HG03342 (cell line): ENCODE measurements around the gene MBP.

Source experiments
- ATAC-seq: cut with Tn5 transposase; IDR thresholded peaks from one replicate; pipeline ENCODE4 v1.9.1; 2021; ENCODE audit warnings: mild to moderate bottlenecking, moderate library complexity; ENCODE audit not compliant: unreplicated experiment

MBP gene

DNA sequence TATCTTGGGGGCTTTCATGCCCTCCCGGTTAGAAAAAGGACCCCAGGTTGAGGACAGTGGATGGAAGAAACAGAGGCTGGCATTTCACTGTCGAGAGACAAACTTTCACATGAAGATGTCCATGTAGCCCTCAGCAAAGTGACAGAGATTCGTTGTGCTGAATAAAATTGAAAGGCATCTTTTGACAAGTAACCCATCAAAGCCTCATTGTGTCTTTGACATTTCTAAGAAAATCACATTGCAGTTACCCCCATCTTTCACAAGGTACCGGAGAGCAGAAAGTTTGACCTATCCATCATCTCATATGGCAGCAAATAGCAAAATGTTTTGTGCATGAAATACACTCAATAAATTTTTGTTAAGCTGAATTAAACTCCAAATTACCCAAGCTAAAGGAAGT lies 2.0 kb upstream of the MBP start:
- ATAC-seq: no peak

DNA sequence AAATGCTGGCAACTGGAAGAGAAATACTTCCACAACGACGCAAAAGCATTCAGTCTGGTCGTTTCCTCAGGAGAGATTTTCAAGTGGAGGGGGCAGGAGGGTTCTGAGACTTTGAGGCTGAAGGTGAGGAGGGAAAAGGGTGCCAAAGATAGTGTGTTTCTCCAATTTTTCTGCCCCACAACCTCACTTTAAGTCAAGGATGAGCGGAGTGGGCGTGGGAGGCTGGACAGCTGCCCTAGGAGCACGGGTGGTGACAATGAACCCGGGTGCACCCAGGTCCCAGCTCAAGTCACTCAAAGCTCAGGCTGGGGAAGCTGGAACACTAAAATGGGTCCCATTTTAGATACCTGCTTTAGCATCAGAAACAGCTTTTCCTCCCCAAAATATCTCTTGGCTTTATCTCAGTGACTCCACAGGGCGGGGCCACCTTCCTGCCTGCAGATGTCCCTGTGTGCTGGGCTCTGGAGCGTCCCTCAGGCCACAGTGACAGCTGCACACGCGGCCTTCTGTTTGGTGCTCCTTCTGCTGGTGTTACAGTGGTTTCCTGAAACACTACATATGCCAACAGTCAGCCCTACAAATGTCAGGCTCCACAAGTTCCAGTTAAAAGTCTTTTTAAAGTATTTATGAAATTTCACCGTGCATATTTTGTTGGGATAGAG lies 1.4 kb upstream of the MBP start:
- ATAC-seq: no peak

GRCh38 chr18:77133051-77133834 lies 660 bp upstream of the MBP start:
- ATAC-seq: no peak

- ATAC-seq: peak; percentile 42
These were observed 773 bp downstream of the MBP start for GRCh38 chr18:77131652-77132368.

GRCh38 chr18:77131100-77131651 lies 1.4 kb downstream of the MBP start:
- ATAC-seq: peak; percentile 9

GRCh38 chr18:77130229-77131099 lies 2.1 kb downstream of the MBP start:
- ATAC-seq: no peak

DNA sequence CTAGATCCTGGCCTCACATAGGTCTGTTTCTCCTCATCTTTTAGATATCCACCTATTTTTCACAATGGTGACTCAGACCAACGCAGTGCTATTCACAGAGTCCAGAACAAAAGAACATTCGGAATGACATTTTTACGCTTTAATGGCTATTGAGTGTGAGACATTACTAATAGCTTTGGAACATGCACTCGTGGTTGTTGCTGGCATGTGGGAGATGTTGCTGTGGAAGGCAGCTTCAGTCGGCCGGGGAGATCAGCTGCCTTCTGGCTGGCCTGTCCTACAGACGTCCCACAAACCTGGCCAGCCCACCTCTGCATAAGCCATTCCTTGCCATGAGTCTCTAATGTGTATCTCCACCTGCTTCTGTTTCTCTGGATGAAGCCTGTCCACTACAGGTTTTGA lies 3.4 kb downstream of the MBP start:
- no peak for ATAC-seq

- peak; percentile 34 for ATAC-seq
These were observed 4.6 kb downstream of the MBP start for GRCh38 chr18:77127769-77128671.

GRCh38 chr18:77124452-77124922 lies 8.1 kb downstream of the MBP start:
- peak; percentile 53 for ATAC-seq

DNA sequence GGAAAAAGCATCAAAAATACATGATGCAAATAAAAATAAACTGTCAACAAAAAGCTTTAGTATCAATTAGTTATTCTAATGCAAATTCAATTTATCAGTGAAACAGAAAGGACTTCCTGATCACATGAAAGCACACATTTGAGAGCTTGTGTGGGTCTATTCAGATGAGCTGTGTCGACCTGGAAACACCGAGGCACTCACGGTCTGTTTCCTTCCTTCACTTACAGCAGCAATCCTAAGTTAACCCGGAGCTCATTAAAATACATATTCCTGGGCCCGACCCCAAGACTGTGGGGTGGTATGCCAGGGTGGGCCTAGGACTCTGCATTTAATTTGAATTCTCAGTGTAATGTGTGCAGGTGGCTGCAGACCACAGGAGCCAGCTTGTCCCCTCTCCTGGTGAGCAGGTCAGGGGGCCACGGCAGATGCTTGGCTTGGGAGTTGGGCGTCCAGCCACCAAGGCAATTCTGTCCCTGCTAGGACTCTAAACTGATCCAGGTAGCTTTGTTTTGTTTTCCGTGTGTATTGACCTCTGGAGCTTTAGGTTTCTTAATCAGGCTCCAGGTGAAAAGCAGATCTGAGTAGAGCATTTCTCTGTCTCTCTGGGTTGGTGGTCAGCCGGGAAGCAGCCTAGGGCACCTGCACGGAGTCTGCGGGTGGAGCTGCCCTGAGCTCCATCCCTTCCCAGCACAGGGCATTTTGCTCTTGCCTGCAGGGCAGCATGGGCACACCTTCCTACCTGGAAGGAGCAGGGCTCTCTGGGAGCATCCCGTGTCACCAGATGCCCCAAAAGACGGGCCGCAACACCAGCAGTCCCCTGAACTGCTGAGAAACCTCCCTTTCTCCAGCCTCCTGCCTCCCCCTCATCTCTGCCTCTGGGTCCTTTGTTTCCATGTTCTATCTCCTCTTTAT lies 9.0 kb downstream of the MBP start:
- no peak for ATAC-seq

DNA sequence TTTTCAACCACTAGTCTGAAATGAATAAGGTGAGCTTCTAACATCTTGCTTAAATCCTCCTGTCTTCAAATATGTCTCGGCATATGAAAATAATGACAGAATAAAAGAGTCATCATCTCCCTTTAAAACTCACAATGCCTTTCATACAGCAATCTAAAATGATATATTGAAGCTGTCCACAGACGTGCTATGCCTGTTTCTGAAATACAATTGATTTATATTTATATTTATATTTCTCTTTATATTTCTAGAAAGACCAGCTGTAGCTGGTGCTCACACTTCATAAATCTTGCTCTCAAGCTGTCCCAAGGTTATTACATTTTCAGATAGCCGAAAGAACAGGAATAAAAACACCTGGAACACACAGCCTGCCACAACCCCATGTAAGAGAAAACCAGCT lies 11.1 kb downstream of the MBP start:
- no peak for ATAC-seq

DNA sequence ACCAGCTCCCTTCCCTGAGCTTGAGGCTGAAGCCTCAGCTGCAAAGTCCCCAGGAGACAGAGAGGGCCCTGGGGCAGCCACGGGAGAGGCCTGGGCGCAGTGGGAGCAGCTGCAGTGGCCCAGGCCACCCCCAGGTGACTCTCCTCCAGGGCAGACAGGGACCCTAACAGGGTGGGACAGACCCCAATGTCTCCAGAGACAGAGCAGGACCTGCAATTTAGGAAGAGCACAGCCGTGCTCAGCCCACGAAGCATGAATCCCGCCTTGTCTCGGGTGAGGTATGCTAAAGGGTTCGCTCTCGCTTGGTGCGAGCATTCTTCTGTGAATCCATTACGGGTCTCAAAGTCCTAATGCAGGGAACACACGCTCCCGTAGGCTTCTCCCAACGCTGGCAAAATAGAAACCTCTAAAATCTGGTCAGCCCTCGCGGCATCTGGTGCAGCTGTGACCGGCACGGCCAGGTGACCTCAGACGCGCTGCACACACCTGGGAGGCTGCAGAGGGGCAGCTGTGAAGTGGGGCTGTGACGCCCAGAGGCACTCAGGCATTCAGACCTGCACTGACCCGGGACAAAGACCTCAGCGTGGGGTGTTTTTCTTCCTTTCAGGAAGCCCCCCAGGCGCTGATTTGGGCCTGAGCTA lies 12.6 kb downstream of the MBP start:
- no peak for ATAC-seq

DNA sequence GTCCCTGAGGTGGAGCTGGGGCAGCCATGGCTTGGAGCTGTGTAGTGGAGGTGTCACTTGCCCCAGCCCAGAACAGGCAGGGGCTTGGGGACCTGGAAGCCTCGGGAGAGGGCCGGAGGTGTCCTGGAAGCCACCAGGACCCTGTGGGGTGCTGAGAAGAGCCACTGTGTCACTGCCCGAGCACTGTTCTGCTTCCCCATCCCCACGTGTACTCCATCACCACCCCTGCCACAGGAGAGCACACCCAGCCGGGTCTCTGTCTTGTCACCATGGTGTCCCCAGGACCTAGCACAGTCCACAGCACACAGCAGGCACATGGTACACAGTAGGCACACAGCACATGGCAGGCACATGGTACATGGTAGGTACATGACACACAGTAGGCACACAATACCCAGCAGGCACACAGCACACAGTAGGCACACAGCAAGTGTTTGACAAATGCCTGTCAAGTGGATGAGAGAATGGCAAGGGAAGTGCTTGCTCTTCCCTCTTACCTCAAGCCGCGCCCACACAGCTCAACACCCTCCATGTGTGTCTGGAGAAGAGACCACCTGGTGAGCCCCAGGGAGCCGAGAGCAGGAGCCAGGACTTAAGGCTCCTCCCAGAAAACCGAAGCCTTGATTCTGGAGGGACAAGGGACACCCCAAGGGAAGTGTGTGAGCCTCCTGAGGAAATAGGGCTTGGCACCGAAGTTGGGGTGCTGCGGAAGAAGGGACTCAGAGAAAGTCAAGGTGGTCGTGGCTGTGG lies 13.3 kb downstream of the MBP start:
- ATAC-seq: no peak

GRCh38 chr18:77118256-77119090 lies 14.1 kb downstream of the MBP start:
- ATAC-seq: no peak

GRCh38 chr18:77116201-77117080 lies 16.1 kb downstream of the MBP start:
- ATAC-seq: no peak
